SK-N-SH (cell line): ENCODE results near the gene CMTM1. TPM values are rescaled to one million over a fixed set of nuclear protein-coding genes. Genes with fewer than 3 reads are reported as not detected.

Experiments
- CTCF ChIA-PET: fragments of 300-600, 350-600 bp; formaldehyde crosslinking; extraction: SDS; loops from one replicate; lab custom pipeline; 2021; lab: Yijun Ruan, JAX
- POLR2A ChIA-PET: fragments of 350-600 bp; sonication (Branson Sonifier 250); formaldehyde crosslinking; extraction: SDS; loops from one replicate; lab custom pipeline; 2020; ENCODE audit warnings: antibody characterized with exemption, inconsistent platforms; lab: Yijun Ruan, JAX
- DNase-seq: peaks from one replicate; pipeline ENCODE4 v3.0.0; 2012
- H2AFZ ChIP-seq: fragments of 200-600 bp; sonication (generic); 2 replicates; pipeline ENCODE4 v1.8.1; 2016; ENCODE audit warnings: antibody characterized with exemption, mild to moderate bottlenecking, low read depth
- H3F3A ChIP-seq: fragments of 200-600 bp; sonication (generic); replicated peaks from 2 replicates; pipeline ENCODE3; 2016; ENCODE audit warnings: antibody characterized with exemption, mild to moderate bottlenecking; ENCODE audit not compliant: insufficient read depth
- H3K27ac ChIP-seq, 2 experiments: fragments of 200-500 bp in 1 of 2; fragments of 200-600 bp in 1 of 2; sonication (Bioruptor generic) in 1 of 2; sonication (generic), shearing (Covaris generic) in 1 of 2; 2 replicates each; pipeline versions ENCODE4 v1.5.1 to v1.6.1; 2014 to 2016; ENCODE audit warnings: low read depth in 2 of 2, inconsistent platforms in 1 of 2, low read length in 1 of 2, mild to moderate bottlenecking in 1 of 2, mixed read lengths in 1 of 2
- H3K27me3 ChIP-seq: fragments of 200-600 bp; sonication (generic), shearing (Covaris generic); 2 replicates; pipeline ENCODE4 v1.6.1; 2016; ENCODE audit warnings: mixed run types; ENCODE audit not compliant: insufficient read depth
- H3K36me3 ChIP-seq, 2 experiments: fragments of 200-500 bp in 1 of 2; fragments of 200-600 bp in 1 of 2; sonication (Bioruptor generic) in 1 of 2; sonication (generic) in 1 of 2; replicated peaks in 1 of 2; 2 replicates each; pipeline versions ENCODE3 to v1.5.1; 2014 to 2016; ENCODE audit warnings: low read length in 1 of 2, mild to moderate bottlenecking in 1 of 2; ENCODE audit not compliant: insufficient read depth in 2 of 2, control insufficient read depth in 1 of 2
- H3K4me1 ChIP-seq, 2 experiments: fragments of 200-500 bp in 1 of 2; fragments of 200-600 bp in 1 of 2; sonication (Bioruptor generic) in 1 of 2; sonication (generic), shearing (Covaris generic) in 1 of 2; 2 replicates each; pipeline versions ENCODE4 v1.5.1 to v1.6.1; 2014 to 2016; ENCODE audit warnings: low read depth in 1 of 2, low read length in 1 of 2, mixed run types in 1 of 2; ENCODE audit not compliant: insufficient read depth in 2 of 2, control insufficient read depth in 1 of 2
- H3K4me2 ChIP-seq: fragments of 200-600 bp; sonication (generic), shearing (Covaris generic); 2 replicates; pipeline ENCODE4 v1.6.1; 2017; ENCODE audit warnings: mixed run types
- H3K4me3 ChIP-seq, 2 experiments: fragments of 200-500 bp in 1 of 2; fragments of 200-600 bp in 1 of 2; sonication (Bioruptor generic) in 1 of 2; sonication (generic), shearing (Covaris generic) in 1 of 2; 2 replicates each; pipeline versions ENCODE4 v1.5.1 to v1.8.1; 2014 to 2016; ENCODE audit warnings: low read depth in 2 of 2, inconsistent platforms in 1 of 2, low read length in 1 of 2, mild to moderate bottlenecking in 1 of 2, mixed read lengths in 1 of 2, moderate library complexity in 1 of 2
- H3K79me2 ChIP-seq: fragments of 200-600 bp; sonication (generic); 2 replicates; pipeline ENCODE4 v1.8.1; 2017; ENCODE audit warnings: mild to moderate bottlenecking; ENCODE audit not compliant: insufficient read depth
- H3K9ac ChIP-seq: fragments of 200-600 bp; sonication (generic); 2 replicates; pipeline ENCODE4 v1.6.1; 2017; ENCODE audit warnings: mixed run types
- H3K9me2 ChIP-seq: fragments of 200-600 bp; sonication (generic); 2 replicates; pipeline ENCODE4 v1.6.1; 2017; ENCODE audit warnings: mixed run types
- H3K9me3 ChIP-seq: fragments of 200-600 bp; sonication (generic); 2 replicates; pipeline ENCODE4 v1.6.1; 2017; ENCODE audit warnings: mixed run types, mild to moderate bottlenecking, moderate library complexity
- H4K20me1 ChIP-seq: fragments of 200-600 bp; sonication (generic); 2 replicates; pipeline ENCODE4 v1.6.1; 2017; ENCODE audit warnings: mild to moderate bottlenecking, mixed run types; ENCODE audit not compliant: insufficient read depth
- CTCF ChIP-seq: fragments of 200-600 bp; sonication (generic); IDR thresholded peaks from 2 replicates; pipeline ENCODE4 v1.6.1; 2017; ENCODE audit warnings: antibody characterized with exemption, mild to moderate bottlenecking, moderate library complexity
- ELF1 ChIP-seq: IDR thresholded peaks from 2 replicates; pipeline ENCODE4 v1.4.0; 2012
- EP300 ChIP-seq, 2 experiments: IDR thresholded peaks; 2 replicates each; pipeline versions ENCODE4 v1.4.0 to v1.6.1; 2012; ENCODE audit warnings: borderline replicate concordance in 1 of 2, low read depth in 1 of 2, low read length in 1 of 2
- EZH2phosphoT487 ChIP-seq: fragments of 200-600 bp; sonication (generic); IDR thresholded peaks from 2 replicates; pipeline ENCODE4 v1.6.1; 2017; ENCODE audit warnings: low read depth, mixed run types, mild to moderate bottlenecking, antibody characterized with exemption, moderate library complexity, borderline replicate concordance
- FOXM1 ChIP-seq: IDR thresholded peaks from 2 replicates; pipeline ENCODE4 v1.4.0; 2012; ENCODE audit warnings: low read depth, mild to moderate bottlenecking
- GABPA ChIP-seq: IDR thresholded peaks from 2 replicates; pipeline ENCODE4 v1.4.0; 2012; ENCODE audit warnings: low read depth, mild to moderate bottlenecking
- IRF3 ChIP-seq: fragments of 150-350 bp; IDR thresholded peaks from 2 replicates; pipeline ENCODE4 v1.6.1; 2016; ENCODE audit warnings: mild to moderate bottlenecking, low read depth, low read length
- MAX ChIP-seq: IDR thresholded peaks from 2 replicates; pipeline ENCODE4 v1.4.0; 2012; ENCODE audit warnings: low read depth
- POLR2AphosphoS5 ChIP-seq: IDR thresholded peaks from 2 replicates; pipeline ENCODE4 v1.6.1; 2012; ENCODE audit warnings: low read depth, low read length
- RCOR1 ChIP-seq: fragments of 150-350 bp; IDR thresholded peaks from 2 replicates; pipeline ENCODE4 v1.6.1; 2017; ENCODE audit warnings: antibody characterized with exemption, low read length
- REST ChIP-seq: IDR thresholded peaks from 2 replicates; pipeline ENCODE4 v1.6.1; 2012; ENCODE audit warnings: mild to moderate bottlenecking, low read depth, low read length, moderate library complexity
- SIN3A ChIP-seq: IDR thresholded peaks from 2 replicates; pipeline ENCODE4 v1.6.1; 2012; ENCODE audit warnings: low read depth, mild to moderate bottlenecking, low read length, moderate library complexity, borderline replicate concordance
- TCF12 ChIP-seq: IDR thresholded peaks from 2 replicates; pipeline ENCODE4 v1.4.0; 2012
- WGBS: methylation state at CpG from one replicate; pipeline ENCODE4 v1.1.6; 2017; ENCODE audit warnings: low lambda C conversion rate; 5-methylcytosine and 5-hydroxymethylcytosine counted together
- polyA plus RNA-seq, 3 experiments: library from polyadenylated mRNA; depleted of rRNA; stranded (reverse); fragments of >200 nt; gene quantifications; 2 replicates each; pipeline ENCODE4 v1.2.3, GENCODE V29; 2012

Gene CMTM1
- polyA plus RNA-seq, 1 of the 3 experiments (the other 2 are of a cell fraction), result 3.7 TPM

GRCh38 chr16:66561381-66562080 lies 4.7 kb upstream of the CMTM1 start (continued):
- TF ChIP-seq MAX (no peak), POLR2AphosphoS5 (no peak), TCF12 (no peak), SIN3A (no peak), RCOR1 (no peak)

- TF ChIP-seq CTCF, result peak; percentile 23
- TF ChIP-seq EZH2phosphoT487, result no peak
- no peak for TF ChIP-seq GABPA
- TF ChIP-seq, all 33 proteins: peak for 1
- no peak overlapping the region for H2AFZ ChIP-seq
Observed at GRCh38 chr16:66562409-66562808, 3.8 kb upstream of the CMTM1 start.

GRCh38 chr16:66562986-66563385 lies 3.3 kb upstream of the CMTM1 start:
- peaks cover 61 to 69% of the 10 kb centered on the region in 2 experiments for H3K36me3 ChIP-seq
- CTCF ChIA-PET, result interaction anchor here (0.7 to 2.5 kb wide), 9 partner anchors 11 to 305 kb away, joined by 3 to 11 read pairs (median 4); partner anchors contain the start of gene CKLF
- TF ChIP-seq EP300 (IDR thresholded peaks at IDR 0.05; ENCODE audit: borderline replicate concordance in 1 of 2, low read depth in 1 of 2, low read length in 1 of 2), result no peak
- TF ChIP-seq IRF3, result no peak
- TF ChIP-seq FOXM1, result no peak
- no peak for TF ChIP-seq CTCF
- no peak for TF ChIP-seq REST
- TF ChIP-seq POLR2AphosphoS5, result no peak
- TF ChIP-seq ELF1, result no peak

More at GRCh38 chr16:66562409-66562808, 3.8 kb upstream of the CMTM1 start:
- no peaks in the 10 kb centered on the region for H3K9me2 ChIP-seq
- H3K27me3 ChIP-seq, result no peaks in the 10 kb centered on the region
- POLR2A ChIA-PET, result interaction anchor here (1.1 kb wide), 1 partner anchor 41 kb away, joined by 3 read pairs; no protein-coding TSS in a partner anchor
- H3K79me2 ChIP-seq, result peaks cover 36% of the 10 kb centered on the region; the same call in 1 of the 2 replicates
- DNase-seq, result no peak
- no peak overlapping the region for H3K9ac ChIP-seq
- no peak overlapping the region for H3K4me3 ChIP-seq
- peak overlapping the region in 1 of 2 experiments; percentile 60; a peak in 1 of 4 replicates for H3K27ac ChIP-seq
- CTCF ChIA-PET, result interaction anchor here (0.7 to 2.5 kb wide), 10 partner anchors 11 to 305 kb away, joined by 3 to 11 read pairs (median 4); partner anchors contain the start of gene CKLF
- 0 out of 4 replicates have a peak, but pooled peaks cover 0 to 3% of the 10 kb centered on the region in 2 experiments for H3K4me1 ChIP-seq
- no peaks in the 10 kb centered on the region for H3K9me3 ChIP-seq
- H3K4me2 ChIP-seq, result no peak overlapping the region
- WGBS, result 95% methylated on average over 1 of the region's 1 CpG
- H3K36me3 ChIP-seq, result peaks cover 58 to 68% of the 10 kb centered on the region in 2 experiments
- peaks cover 29% of the 10 kb centered on the region for H3F3A ChIP-seq
- no peaks in the 10 kb centered on the region for H4K20me1 ChIP-seq

More at GRCh38 chr16:66562986-66563385, 3.3 kb upstream of the CMTM1 start:
- H3K4me1 ChIP-seq, result 0 out of 4 replicates have a peak, but pooled peaks cover 0 to 3% of the 10 kb centered on the region in 2 experiments
- 0 out of 2 replicates have a peak overlapping the region, but pooled peaks have one; percentile 9 for H3K4me2 ChIP-seq
- POLR2A ChIA-PET, result interaction anchor here (1.1 kb wide), 1 partner anchor 41 kb away, joined by 3 read pairs; no protein-coding TSS in a partner anchor
- no peak overlapping the region for H3K9ac ChIP-seq
- no peaks in the 10 kb centered on the region for H3K9me2 ChIP-seq
- no peak overlapping the region for H2AFZ ChIP-seq
- H3K4me3 ChIP-seq, result no peak overlapping the region
- WGBS, result 89% methylated on average over 2 of the region's 2 CpGs
- H3K9me3 ChIP-seq, result no peaks in the 10 kb centered on the region
- H3K27me3 ChIP-seq, result no peaks in the 10 kb centered on the region
- peak overlapping the region in 1 of 2 experiments; percentile 60; a peak in 1 of 4 replicates for H3K27ac ChIP-seq
- H3K79me2 ChIP-seq, result peaks cover 31% of the 10 kb centered on the region; the same call in 1 of the 2 replicates
- H4K20me1 ChIP-seq, result no peaks in the 10 kb centered on the region
- peaks cover 34% of the 10 kb centered on the region for H3F3A ChIP-seq
- no peak for DNase-seq
